Measurements from ENCODE around the gene PLEKHB1.

PLEKHB1 gene

DNA sequence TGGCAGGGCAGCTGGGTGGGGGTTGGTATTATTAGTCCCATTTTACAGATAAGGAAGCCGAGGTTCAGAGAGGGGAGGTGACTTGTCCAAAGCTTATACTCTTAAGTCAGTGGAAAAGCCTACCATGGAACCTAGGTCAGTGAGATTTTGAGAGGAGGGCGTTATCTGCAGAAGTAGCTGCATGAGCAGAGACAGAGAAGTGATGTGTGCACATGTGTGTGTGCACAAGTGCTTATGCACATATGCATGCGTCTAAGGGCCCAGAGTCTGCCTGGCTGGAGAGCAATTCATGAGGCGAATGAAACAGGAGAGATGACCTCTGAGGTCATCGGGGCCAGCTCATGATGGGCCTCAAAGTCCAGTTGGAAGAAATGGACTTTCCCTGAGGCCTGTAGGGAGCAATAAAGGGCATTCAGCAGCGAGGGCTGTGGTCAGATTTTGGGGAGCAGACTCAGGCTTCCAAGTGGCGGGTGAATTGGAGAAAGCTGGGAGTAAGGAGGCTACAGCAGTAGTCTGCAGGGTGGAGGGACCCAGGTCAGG lies 8.2 kb downstream of the PLEKHB1 start:
- Histone ChIP-seq H4K20me1 (no peaks in the 10 kb centered on the region), H3K27me3 (no peaks in the 10 kb centered on the region), H3K9ac (no peak overlapping the region), H3K4me2 (no peak overlapping the region), H3K9me3 (no peaks in the 10 kb centered on the region), H3K27ac (no peak overlapping the region), H3K36me3 (no peaks in the 10 kb centered on the region), H3K4me3 (no peak overlapping the region), H3K4me1 (no peaks in the 10 kb centered on the region)
- no peak for TF ChIP-seq Cebpa-rat (IDR thresholded peaks at IDR 0.05)

DNA sequence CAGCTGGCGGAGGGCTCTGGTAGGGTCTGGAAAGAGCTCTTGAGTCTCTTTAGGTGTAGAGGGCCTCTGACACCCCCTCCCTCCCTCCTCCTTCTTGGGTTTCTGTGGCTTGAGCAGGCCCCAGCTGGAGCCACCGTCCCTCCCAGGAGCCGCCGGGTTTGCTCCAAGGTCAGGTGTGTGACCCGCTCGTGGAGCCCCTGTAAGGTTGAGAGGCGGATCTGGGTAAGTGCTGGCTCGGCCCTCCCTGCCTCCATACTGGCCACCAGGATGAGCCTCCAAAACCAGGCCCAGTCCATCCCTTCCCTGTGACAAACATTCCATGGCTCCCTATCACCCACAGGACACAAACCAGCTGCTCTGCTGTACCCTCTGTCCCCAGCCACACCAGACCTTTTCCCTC lies 9.3 kb downstream of the PLEKHB1 start:
- no peak for TF ChIP-seq Cebpa-rat (IDR thresholded peaks at IDR 0.05)
- Histone ChIP-seq H3K27ac (no peak overlapping the region), H3K36me3 (no peaks in the 10 kb centered on the region), H3K27me3 (no peaks in the 10 kb centered on the region), H3K4me3 (no peak overlapping the region), H4K20me1 (no peaks in the 10 kb centered on the region), H3K4me2 (no peak overlapping the region), H3K9me3 (no peaks in the 10 kb centered on the region), H3K4me1 (peaks cover 3% of the 10 kb centered on the region), H3K9ac (no peak overlapping the region)

DNA sequence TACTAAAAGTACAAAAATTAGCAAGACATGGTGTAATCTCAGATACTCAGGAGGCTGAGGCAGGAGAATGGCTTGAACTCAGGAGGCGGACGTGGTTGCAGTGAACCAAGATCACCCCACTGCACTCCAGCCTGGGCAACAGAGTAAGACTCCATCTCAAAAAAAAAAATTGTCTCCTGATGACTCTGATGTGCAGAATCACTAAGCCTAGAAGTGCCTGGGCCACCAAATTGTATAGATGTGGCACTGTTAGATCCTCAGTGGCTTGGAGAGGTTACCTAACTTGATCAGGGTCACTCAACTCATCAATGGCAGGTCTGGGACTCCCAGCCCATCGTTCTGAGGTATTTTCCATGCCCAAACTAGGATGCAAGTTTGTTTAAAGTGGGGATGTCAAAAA lies 10.6 kb downstream of the PLEKHB1 start:
- no peak overlapping the region for H3K27ac ChIP-seq
- no peak overlapping the region for H3K4me2 ChIP-seq
- no peaks in the 10 kb centered on the region for H3K27me3 ChIP-seq
- H3K36me3 ChIP-seq: no peaks in the 10 kb centered on the region
- no peak overlapping the region for H3K4me3 ChIP-seq
- no peaks in the 10 kb centered on the region for H3K9me3 ChIP-seq
- peaks cover 11% of the 10 kb centered on the region for H3K4me1 ChIP-seq
- H4K20me1 ChIP-seq: no peaks in the 10 kb centered on the region
- no peak for TF ChIP-seq Cebpa-rat (IDR thresholded peaks at IDR 0.05)
- H3K9ac ChIP-seq: no peak overlapping the region

DNA sequence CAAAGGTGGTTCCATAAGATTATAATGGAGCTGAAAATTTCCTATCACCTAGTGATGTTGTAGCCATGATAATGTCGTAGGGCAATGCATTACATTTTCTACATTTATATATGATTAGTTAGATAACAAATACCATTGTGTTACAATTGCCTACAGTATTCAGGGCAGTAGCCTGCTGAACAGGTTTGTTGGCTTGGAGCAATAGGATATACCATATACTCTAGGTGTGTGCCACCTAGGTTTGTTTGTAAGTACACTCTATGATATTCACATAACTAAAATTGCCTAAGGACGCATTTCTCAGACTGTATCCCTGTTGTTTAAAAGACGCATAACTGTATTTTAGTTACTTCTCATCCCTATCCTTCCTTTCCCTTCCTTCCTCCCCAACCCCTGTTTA lies 13.6 kb downstream of the PLEKHB1 start:
- no peak overlapping the region for H3K4me3 ChIP-seq
- H3K27me3 ChIP-seq: no peaks in the 10 kb centered on the region
- no peak overlapping the region for H3K4me2 ChIP-seq
- H3K36me3 ChIP-seq: no peaks in the 10 kb centered on the region
- no peak for TF ChIP-seq Cebpa-rat (IDR thresholded peaks at IDR 0.05)
- H3K27ac ChIP-seq: no peak overlapping the region
- H3K9me3 ChIP-seq: no peaks in the 10 kb centered on the region
- H3K9ac ChIP-seq: no peak overlapping the region
- no peaks in the 10 kb centered on the region for H4K20me1 ChIP-seq
- peaks cover 33% of the 10 kb centered on the region for H3K4me1 ChIP-seq

DNA sequence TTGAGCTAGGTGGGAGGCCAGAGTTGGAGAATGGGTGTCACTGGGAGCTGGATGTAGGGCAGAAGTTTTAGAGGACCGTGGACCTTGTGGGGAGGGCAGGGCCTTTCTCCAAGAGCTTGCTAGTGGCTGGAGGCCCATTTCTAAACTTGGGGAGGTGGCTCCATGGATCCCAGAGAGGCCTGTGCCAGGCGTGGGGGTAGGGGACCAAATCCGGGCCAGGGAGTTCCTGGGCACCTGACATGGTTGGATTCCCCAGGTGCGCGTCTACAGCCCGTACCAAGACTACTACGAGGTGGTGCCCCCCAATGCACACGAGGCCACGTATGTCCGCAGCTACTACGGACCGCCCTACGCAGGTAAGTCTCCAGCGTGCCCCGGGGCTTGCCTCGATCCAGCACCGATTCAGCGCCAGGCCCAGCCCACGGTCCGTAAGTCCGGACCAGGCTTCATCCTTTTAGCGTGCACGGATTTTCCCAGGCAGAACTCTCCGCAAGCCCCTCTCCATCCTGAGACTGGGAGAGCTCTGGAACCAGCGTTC lies 14.2 kb downstream of the PLEKHB1 start:
- H4K20me1 ChIP-seq: no peaks in the 10 kb centered on the region
- peak overlapping the region; percentile 72 for H3K4me2 ChIP-seq
- no peak overlapping the region for H3K9ac ChIP-seq
- TF ChIP-seq Cebpa-rat (IDR thresholded peaks at IDR 0.05): no peak
- peaks cover 33% of the 10 kb centered on the region for H3K4me1 ChIP-seq
- H3K4me3 ChIP-seq: peak overlapping the region; percentile 44
- no peaks in the 10 kb centered on the region for H3K9me3 ChIP-seq
- no peaks in the 10 kb centered on the region for H3K36me3 ChIP-seq
- no peaks in the 10 kb centered on the region for H3K27me3 ChIP-seq
- no peak overlapping the region for H3K27ac ChIP-seq

DNA sequence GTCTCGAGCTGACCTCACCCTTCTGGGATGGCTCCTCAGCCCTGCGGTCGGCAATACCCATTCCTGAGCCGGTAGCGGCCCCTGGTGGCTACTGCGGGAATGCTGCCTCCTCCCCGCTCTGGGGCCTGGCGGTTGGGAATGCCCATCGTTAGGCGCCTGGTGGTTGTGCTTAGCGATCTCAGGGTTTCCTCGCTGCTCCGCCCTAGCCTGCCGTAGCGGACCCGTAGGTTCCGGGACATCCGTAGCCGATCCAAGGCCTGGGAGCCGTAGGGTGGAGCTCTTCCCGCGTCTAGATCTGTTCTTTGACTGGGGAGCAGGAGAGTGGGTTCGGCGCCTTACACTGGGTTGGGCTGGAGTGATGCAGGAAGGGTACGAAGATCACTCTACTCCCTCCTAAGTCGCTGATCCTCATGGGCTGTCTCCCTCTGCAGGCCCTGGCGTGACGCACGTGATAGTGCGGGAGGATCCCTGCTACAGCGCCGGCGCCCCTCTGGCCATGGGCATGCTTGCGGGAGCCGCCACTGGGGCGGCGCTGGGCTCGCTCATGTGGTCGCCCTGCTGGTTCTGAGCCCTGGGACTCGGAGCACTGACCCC lies 14.8 kb downstream of the PLEKHB1 start:
- H3K9me3 ChIP-seq: no peaks in the 10 kb centered on the region
- H3K36me3 ChIP-seq: no peaks in the 10 kb centered on the region
- H3K27ac ChIP-seq: no peak overlapping the region
- H4K20me1 ChIP-seq: no peaks in the 10 kb centered on the region
- peak overlapping the region; percentile 44 for H3K4me3 ChIP-seq
- no peak for TF ChIP-seq Cebpa-rat (IDR thresholded peaks at IDR 0.05)
- no peaks in the 10 kb centered on the region for H3K27me3 ChIP-seq
- peaks cover 33% of the 10 kb centered on the region for H3K4me1 ChIP-seq
- H3K9ac ChIP-seq: peak overlapping the region; percentile 48; the same call in 1 of the 2 replicates
- peak overlapping the region; percentile 72 for H3K4me2 ChIP-seq

DNA sequence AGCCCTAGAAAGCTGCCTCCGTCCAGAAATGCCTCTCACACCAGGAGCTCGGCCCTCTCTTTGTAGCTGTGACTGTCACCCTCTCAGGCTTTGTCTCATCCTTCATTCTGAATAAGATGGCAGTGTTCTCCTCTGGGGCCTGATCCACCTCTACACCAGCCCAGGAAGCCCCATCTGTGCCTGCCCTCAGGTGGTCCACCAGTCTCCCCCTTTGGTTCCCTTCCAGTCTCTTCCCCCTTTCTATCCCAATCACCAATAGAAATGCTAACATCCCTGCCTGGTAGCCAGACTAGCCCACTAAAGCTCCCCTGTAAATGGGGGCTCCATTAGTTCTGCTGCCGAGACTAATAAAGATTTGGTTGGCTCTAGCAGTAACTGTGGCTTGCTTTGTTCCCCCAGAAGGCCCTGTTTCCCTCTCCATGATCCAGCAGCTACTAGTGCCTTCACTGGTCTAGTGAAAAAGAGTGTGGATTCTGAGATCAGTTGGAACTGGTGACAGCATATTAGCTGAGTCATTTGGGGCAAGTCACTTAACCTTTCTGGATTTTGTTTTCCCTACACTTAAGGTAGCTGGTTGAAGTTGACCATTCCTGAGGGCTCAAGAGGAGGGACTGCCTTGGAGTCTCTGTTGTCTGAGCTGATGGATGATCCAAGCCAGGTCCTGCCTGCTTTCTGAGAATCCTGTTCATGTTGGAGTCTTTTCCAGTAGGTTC lies 16.2 kb downstream of the PLEKHB1 start:
- Histone ChIP-seq H3K9ac (no peak overlapping the region), H3K4me3 (no peak overlapping the region), H3K4me2 (peak overlapping the region; percentile 61), H4K20me1 (no peaks in the 10 kb centered on the region), H3K4me1 (peaks cover 33% of the 10 kb centered on the region), H3K9me3 (no peaks in the 10 kb centered on the region), H3K27ac (no peak overlapping the region), H3K27me3 (no peaks in the 10 kb centered on the region), H3K36me3 (no peaks in the 10 kb centered on the region)
- TF ChIP-seq Cebpa-rat (IDR thresholded peaks at IDR 0.05): no peak

DNA sequence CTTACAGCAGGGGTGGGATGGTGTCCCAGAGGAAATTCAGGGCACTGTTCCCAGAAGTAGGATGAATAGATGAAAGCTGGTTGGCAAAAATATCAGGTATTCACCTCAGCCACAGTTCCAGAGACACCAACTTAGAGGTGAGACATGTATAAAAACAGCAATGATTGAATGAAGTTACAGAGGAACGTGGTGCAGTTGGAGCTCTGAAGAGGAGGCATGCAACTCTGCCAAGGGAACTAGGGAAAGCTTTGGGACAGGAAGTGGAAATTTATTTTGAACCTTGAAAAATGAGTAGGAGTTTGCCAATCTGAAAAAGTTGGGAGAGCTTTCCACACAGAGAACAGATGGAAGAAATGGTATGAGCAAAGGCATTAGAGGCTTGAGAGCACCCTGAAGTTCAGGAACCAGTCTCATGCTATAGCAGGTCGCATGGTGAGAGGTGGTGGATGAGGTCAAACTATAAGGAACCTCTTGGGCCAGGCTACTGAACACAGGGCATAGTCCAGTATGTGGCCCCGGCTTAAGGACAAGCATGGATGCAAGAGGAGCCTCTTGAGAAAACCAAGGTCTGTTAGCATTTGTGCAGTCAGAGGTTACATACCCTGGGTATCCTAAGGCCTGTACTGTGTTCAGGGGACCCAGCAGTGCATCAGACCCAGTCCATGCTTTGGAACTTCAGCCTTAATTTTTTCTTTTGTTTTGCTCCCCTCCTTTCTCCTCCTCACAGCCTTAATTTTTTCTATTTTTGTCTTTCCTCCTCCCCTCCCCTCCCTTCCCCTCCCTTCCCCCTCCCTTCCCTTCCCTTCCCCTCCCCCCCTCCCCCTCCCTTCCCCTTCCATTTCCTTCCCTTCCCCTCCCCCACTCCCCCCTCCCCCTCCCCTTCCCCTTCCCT lies 17.5 kb downstream of the PLEKHB1 start:
- H3K4me1 ChIP-seq: peaks cover 33% of the 10 kb centered on the region
- H3K27me3 ChIP-seq: no peaks in the 10 kb centered on the region
- H4K20me1 ChIP-seq: no peaks in the 10 kb centered on the region
- H3K36me3 ChIP-seq: no peaks in the 10 kb centered on the region
- no peak overlapping the region for H3K9ac ChIP-seq
- H3K4me3 ChIP-seq: no peak overlapping the region
- no peaks in the 10 kb centered on the region for H3K9me3 ChIP-seq
- H3K4me2 ChIP-seq: peak overlapping the region; percentile 61
- no peak for TF ChIP-seq Cebpa-rat (IDR thresholded peaks at IDR 0.05)
- 0 out of 2 replicates have a peak overlapping the region, but pooled peaks have one; percentile 27 for H3K27ac ChIP-seq

DNA sequence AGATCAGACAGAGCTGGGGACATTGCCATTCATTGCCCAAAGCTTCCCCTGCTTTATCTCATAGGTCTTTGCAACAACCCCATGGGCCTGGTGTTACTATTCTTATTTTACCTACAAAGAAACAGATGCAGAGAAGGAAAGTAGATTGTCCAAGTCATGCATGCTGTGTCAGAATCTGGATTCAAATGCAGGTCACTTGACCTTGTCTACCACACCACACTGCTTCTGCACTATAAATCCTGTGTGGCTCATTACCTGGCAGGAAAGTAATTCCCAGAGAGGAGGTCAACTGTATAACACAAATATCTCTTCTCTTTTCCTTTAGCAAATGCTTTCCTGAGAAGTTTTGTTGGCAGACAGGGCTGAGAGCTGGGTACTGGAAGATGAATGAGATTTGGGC lies 18.5 kb downstream of the PLEKHB1 start:
- H3K27me3 ChIP-seq: no peaks in the 10 kb centered on the region

More for the DNA sequence above, 18.5 kb downstream of the PLEKHB1 start:
- H3K4me3 ChIP-seq: no peak overlapping the region
- H3K9me3 ChIP-seq: no peaks in the 10 kb centered on the region
- no peaks in the 10 kb centered on the region for H4K20me1 ChIP-seq
- peaks cover 33% of the 10 kb centered on the region for H3K4me1 ChIP-seq
- H3K4me2 ChIP-seq: 0 out of 2 replicates have a peak overlapping the region, but pooled peaks have one; percentile 17
- no peak for TF ChIP-seq Cebpa-rat (IDR thresholded peaks at IDR 0.05)
- H3K27ac ChIP-seq: peak overlapping the region; percentile 30; the same call in 1 of the 2 replicates
- H3K36me3 ChIP-seq: no peaks in the 10 kb centered on the region
- H3K9ac ChIP-seq: no peak overlapping the region

Data from BLaER1 (cell line).